HG03378 (cell line): ENCODE results near the gene CROCC.

Source experiments
- ATAC-seq: cut with Tn5 transposase; IDR thresholded peaks from one replicate; pipeline ENCODE4 v1.9.1; 2021; ENCODE audit warnings: mild to moderate bottlenecking, moderate library complexity; ENCODE audit not compliant: unreplicated experiment

CROCC gene

DNA sequence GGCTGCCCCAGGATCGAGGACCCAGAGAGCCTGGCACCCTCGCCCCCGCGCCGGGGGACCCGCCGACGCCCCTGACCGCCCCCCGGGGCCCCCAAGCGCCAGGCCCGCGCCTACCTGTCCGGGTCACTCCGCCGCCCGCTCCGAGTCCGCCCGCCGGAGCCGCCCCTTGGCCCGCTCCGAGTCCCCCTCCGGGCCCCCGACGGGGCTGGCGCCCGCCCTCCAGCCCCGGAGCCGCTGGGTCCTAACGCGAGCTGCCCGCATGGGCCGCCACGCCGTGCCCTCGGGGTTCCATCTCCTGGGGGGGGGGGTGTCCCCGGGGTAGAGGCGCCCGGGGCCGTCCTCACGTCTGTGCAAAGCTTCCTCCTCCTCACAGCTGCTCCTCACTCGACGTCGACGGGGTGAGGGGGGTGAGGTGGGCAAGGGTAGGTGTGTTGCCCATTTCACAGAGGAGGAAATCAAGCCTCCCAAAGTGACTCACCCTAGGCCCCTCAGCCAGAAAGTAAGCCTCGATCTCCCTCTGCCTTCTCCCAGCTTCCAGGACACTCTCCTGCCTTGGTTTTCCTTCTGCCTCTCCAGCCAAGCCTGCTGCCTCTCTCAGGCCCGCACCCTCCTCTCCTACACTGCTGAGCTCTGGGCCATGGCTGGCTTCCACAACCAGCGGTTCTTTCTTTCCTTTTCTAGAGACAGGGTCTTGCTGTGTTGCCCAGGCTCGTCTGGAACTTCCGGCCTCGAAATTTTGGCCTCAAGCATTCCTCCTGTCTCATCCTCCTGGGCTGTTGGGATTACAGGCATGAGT, 58.9 kb downstream of the CROCC start, which contains the start of gene MFAP2:
Gene MFAP2 (minus strand): TSS at position 148 of the 796 bp plus-strand sequence. CDS start 2,347 bp downstream, outside the sequence.
- no peak for ATAC-seq

- no peak for ATAC-seq
These were observed 59.6 kb downstream of the CROCC start for GRCh38 chr1:16981269-16981849.

DNA sequence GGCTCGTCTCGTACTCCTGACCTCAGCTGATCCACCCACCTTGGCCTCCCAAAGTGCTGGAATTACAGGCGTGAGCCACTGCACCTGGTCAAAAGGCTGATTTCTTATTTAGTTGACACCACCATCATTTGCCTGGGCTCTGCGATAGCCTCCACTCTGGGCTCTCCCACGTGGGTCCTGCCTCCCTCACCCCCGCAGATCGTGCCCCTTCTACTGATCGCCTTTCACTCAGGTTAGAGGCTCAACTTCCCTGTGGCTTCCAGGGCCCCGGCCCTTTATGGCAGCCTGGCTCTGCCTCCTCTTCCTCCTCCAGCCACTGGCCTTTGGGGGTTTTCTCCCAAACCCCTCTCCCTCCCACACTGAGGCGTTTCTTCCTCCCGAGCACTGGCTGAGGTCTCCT, 61.2 kb downstream of the CROCC start:
- ATAC-seq: no peak

DNA sequence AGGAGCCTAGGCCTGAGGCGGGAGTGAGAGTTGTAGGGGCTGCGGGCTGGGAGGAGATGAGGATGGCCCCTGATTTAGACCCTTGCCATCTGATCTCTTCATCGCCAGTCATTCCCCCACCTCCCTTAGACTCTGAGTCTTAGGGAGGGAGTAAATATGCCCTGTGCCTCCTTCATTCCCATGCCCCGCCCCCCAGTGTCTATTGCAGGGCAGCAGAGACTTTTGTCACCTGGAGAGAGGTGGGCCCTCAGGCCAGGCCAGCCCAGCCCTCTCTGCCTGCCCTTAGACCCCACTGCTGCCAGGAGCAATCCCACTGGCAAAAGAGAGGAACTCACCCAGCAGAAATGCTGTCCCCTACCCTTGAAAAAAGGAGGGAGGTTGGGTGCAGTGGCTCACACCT, 61.9 kb downstream of the CROCC start:
- ATAC-seq: no peak

DNA sequence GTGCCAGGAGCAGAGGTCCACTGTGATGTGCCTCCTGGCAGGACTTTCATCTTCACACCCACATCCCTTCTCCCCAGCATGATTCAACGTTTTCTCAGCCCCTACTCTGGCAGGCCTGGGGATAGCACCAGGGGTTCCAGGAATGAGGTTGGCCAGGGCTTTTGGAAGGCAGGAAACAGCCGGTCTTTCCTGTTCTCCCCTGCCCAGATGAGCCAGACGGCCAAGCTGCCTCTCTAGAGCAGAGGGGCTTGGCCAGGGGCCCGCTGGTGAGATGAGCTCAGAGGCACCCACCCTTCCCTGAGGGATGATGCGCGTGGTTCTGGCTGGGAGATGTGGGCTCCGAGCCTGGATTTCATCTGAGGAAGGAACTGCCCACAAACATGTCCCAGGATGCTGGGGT, 63.0 kb downstream of the CROCC start:
- no peak for ATAC-seq

GRCh38 chr1:16986113-16986512, 64.4 kb downstream of the CROCC start:
- no peak for ATAC-seq

- ATAC-seq: no peak
These were observed 64.8 kb downstream of the CROCC start for GRCh38 chr1:16986560-16986959.

DNA sequence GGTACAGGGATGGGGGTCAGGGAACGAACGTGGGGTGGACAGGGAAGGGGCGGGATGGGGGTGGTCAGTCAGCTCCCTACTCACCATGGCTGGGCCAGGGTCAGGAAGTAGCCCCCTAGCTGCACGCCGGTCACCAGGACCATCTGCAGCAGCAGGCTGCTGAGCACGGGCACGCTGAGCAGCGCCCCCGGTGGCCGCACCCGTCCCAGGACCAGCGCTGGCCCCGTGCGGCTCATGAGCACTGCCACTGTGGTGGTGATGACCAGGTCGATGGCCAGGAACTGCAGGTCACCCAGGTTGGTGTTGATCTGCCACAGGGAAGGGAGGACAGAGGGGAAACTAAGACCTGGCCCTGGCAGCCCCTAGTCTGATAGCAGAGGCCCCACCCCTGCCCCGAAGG, 65.2 kb downstream of the CROCC start:
- no peak for ATAC-seq

GRCh38 chr1:16988210-16988609, 66.5 kb downstream of the CROCC start:
- no peak for ATAC-seq

DNA sequence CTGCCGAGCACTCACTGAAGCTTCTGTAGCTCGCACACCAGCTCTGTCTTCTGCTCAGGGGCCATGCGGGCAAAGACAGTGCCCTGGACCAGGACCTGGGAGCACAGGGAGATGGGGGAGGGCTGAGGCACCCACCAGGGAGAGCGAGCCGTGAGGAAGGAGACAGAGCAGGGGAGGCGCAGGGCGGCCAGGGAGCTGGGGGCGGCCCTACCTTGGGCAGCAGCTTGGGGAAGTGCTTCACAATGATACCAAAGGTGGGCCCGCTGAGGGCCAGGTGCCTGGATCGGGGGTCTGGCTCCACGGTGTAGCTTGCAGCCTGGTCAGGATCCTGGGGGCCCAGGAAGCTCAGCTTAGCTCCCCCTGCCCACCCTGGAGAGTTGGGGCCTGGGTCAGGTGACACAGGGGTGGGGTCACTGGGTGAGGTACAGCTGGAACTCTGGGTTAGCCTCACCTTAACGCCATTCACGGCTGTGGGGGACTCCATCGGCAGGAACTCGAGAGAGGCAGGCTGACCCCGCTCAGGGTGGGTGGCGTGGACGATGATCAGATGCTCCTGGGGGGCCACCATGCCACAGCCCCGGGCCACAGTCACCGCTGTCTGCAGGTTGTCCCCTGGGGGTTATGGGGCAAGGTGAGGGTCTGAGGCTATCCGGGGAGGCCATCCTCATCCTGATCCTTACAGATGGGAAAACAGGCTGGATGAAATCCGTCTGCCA, 68.1 kb downstream of the CROCC start:
- ATAC-seq: no peak

DNA sequence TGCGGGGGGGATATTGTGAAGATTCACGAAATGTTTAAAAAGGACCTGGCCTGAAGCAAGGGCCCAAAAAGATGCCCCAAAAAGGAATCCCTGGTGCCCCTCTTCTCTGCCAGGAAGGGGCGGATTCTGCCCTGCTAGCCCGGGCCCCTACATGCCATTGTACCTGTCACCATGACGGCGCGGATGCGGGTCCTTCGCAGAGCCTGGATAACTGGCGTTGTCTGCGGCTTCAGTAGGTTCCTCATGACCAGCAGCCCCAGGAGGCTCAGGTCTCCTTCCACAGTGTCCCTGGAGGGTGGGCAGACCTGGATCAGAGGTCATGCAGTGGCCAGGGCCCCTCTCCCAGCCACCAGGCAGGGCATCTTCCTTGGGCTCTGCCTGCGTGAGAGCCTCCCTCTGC, 69.8 kb downstream of the CROCC start:
- no peak for ATAC-seq

- no peak for ATAC-seq
These were observed 70.4 kb downstream of the CROCC start for GRCh38 chr1:16992102-16992501.

DNA sequence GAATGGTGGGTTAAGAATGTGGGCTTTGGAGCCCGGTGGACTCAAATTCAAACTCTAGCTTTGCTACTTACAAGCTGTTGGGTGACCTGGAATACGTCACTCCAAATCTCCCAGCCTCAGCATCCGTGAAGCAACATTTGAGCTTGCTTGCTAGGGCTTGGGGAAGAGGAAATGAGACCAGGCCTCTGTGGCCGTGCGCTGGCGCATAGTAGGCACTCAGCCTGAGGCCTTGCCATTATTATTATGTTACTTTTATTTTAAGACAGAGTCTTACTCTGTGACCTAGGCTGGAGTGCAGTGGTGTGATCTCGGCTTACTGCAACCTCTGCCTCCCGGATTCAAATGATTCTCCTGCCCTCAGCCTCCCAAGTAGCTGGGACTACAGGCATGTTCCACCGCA, 70.9 kb downstream of the CROCC start:
- no peak for ATAC-seq

DNA sequence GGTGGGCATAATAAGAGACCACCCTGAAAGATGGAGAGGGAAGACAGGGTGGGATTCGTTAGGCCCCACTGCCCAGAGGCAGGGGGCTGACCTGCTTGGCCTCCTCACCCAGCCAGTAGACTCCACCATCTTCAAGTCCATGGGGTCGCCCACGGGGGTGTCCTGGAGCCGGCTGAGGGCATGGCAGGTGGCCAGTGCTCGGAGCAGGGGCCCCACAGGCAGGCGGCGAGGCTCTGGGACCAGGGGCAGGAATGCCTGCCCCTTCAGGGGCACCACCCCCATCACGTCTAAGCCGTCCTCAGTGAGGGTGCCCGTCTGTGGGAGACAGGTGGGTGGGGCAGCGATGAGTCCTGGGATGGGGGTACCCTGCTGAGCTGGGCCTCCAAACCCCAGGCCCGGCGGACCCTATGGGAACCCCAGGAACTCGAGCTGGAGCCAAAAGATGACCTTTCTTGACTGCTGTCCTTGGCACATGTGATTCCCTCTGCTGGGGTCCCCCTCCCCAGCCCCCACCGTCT, 71.8 kb downstream of the CROCC start:
- no peak for ATAC-seq

DNA sequence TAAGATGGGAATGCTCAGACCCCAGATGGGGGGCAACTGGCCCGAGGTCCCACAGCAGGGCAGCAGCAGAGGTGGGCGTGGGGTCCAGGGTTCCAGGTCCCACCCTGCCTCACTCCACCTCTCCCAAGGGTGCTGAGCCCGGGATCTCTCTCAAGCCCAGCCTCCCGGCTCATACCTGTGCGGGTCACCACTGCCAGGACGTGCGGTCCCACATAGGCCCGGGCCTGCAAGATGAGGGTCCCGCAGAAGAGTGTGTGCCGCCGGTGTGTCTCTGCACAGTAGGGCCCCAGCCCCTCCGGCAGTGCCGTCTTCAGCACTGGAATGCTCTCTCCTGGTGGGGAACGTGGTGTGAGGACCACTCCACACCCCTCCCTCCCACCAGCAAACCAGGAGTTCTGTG, 75.1 kb downstream of the CROCC start:
- no peak for ATAC-seq

GRCh38 chr1:16998589-16998988, 76.9 kb downstream of the CROCC start:
- ATAC-seq: no peak

DNA sequence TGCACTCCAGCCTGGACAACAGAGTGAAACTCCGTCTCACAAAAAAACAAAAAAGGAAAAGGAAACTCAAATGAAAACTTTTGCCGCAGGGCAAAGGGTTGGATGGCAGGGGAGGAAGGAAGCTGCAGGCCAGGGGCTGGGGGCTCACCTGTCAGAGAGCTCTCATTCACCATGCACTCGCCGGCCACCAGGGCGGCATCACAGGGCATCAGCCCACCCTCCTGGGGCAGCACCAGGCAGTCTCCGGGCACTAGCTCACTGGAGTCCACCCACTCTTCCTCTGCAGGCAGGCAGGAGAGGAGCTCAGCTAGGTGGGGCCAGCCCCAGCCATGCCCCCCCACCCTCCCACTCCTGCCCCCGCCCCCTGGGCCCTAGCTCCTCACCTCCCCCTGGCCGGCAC, 78.1 kb downstream of the CROCC start:
- ATAC-seq: no peak

- no peak for ATAC-seq
These were observed 80.2 kb downstream of the CROCC start for GRCh38 chr1:17001760-17002523.

- no peak for ATAC-seq
These were observed 80.8 kb downstream of the CROCC start for GRCh38 chr1:17002524-17002902.

DNA sequence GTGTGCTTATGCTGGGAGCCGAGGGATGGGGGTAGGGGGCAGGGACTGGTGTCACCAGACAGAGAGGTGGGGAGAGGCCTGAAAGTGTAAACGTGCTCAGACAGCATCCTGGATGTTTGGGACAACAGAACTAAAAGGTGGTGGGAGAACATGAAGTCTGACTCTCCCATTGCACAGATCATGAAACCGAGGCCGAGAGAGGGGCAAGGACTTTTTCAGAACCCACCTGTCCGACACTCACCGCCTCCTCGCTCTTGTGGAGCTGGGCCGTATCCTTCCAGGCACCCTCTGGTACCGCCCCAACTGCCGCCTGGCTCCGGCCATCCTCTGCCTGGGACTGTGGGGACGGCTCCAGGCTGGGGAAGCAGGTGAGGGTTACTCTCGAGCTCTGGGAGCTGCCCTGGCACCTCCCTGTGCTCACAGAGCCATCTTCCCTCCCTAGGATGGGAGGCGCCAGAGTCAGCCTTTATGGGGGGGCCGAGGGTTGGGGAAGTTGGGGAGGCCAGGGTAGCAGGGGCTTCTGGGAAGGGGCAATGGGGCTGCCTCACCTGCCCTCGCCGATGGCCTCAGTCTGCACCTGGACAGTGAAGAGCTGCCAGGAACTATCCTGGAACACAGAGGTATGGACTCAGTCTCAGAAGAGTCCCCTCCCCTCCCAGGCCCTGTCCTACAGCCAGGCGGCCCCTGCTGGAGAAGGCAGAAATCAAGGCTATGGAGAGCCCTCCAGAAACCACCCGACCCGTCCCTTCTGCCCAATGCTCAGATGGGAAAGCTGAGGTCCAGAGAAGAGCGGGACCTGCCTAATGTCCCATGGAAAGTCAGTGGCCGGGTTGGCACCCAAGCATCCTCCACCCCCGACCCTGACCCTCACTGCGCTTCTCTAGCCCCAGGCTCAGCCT, 83.0 kb downstream of the CROCC start:
- no peak for ATAC-seq
